Ishikawa (cell line): ENCODE measurements around the gene CDK5.

Source experiments
- NFIC ChIP-seq: IDR thresholded peaks from 2 replicates; pipeline ENCODE4 v1.6.1; 2012
- TF ChIP-seq, protein P1 (sequence below): IDR thresholded peaks from 2 replicates; pipeline ENCODE4 v1.6.1; 2012

DNA sequence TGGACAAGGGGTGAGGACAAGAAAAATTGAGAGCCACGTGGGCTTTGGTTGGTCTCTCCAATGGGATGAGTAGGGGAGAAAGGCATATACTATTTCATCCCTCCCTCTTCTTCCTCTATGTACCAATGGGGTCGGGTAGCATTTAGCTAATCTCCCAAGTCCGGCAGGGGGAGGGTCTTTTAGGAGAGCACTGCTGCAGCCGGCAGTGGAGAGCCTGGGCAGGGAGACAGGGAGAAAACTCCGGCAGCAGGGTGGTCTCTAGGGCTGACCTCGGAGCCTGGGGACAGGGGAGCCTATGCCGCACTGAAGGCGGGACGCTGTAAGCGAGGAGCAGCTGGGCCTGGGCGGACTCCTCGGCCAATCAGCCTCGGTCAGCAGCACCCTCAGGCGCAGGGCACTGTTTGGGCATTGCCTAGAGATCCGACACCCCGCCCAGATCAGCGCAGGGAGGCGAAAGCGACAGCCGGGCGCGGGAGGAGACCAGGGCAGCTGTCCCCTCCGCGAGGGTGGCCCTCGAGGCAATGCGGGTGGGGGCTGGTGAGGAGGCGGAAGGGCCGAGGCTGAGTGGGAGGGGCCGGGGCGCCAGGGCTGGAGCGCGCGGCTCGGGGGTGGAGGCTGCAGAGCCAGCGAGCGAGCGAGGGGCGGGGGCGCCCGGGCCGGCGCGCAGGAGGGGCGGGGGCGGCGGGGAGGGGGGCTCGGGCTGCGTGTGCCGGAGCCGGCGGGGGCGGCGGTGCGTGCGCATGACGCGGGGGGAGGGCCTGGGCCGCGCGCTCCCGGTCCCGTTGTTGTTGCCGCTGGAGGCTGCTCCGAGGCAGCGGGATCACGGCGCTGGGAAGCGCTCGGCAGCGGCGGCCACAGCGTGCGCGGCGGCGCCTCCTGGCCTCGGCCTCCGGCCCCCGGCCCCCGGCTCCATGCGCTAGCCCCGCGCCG is 28.3 kb upstream of the CDK5 start, which contains the start of gene AGAP3:
- TF ChIP-seq, protein P1, sequence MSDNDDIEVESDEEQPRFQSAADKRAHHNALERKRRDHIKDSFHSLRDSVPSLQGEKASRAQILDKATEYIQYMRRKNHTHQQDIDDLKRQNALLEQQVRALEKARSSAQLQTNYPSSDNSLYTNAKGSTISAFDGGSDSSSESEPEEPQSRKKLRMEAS = peak; percentile 75
- TF ChIP-seq NFIC = no peak
